ENCODE data around the gene COPB2.

The COPB2 gene

DNA sequence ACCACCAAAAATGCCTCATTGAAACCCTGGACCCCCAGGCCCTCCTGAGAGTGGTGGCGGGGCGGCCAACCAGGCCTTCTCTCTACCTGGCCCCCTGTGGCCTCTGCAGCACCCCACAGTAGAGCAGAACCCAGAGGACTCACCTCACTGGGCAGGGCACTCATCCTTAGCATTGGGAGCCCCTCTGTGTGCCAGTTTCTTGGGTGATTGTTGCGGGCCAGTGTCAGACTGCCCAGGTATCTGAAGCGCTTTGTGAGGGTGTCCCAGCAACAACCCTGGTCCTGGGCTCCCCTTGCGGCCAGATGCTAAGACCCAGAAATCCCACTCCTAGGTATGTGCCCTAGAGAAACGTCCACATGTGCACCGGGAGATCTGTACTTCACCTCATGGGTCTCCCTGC is 66.3 kb downstream of the COPB2 start:
- H3K9ac ChIP-seq (ENCODE audit: low read length in 5 of 5): no peak overlapping the region
- H3K27ac ChIP-seq (ENCODE audit: low read depth, low read length): no peak overlapping the region
- peaks cover 0 to 22% (median 6%) of the 10 kb centered on the region in 5 donors for H3K27me3 ChIP-seq (ENCODE audit: control insufficient read depth in 5 of 5, insufficient read depth in 4 of 5, low read length in 5 of 5)
- no peaks in the 10 kb centered on the region for H3K9me3 ChIP-seq (ENCODE audit: control insufficient read depth in 5 of 5, low read length in 5 of 5)
- no peaks in the 10 kb centered on the region for H3K36me3 ChIP-seq (ENCODE audit: control insufficient read depth in 5 of 5, insufficient read depth in 5 of 5, low read length in 5 of 5)
- no peak overlapping the region for H3K4me3 ChIP-seq (ENCODE audit: low read depth in 1 of 5, low read length in 5 of 5)
- H3K4me1 ChIP-seq (ENCODE audit: control insufficient read depth in 5 of 5, insufficient read depth in 5 of 5, low read length in 5 of 5): peaks cover 0 to 4% (median 0%) of the 10 kb centered on the region in 5 donors

- Histone ChIP-seq H3K27me3 (ENCODE audit: control insufficient read depth in 5 of 5, insufficient read depth in 4 of 5, low read length in 5 of 5) (peaks cover 0 to 28% (median 12%) of the 10 kb centered on the region in 5 donors), H3K9me3 (ENCODE audit: control insufficient read depth in 5 of 5, low read length in 5 of 5) (no peaks in the 10 kb centered on the region), H3K4me1 (ENCODE audit: control insufficient read depth in 5 of 5, insufficient read depth in 5 of 5, low read length in 5 of 5) (peaks cover 0 to 4% (median 0%) of the 10 kb centered on the region in 5 donors), H3K36me3 (ENCODE audit: control insufficient read depth in 5 of 5, insufficient read depth in 5 of 5, low read length in 5 of 5) (no peaks in the 10 kb centered on the region), H3K4me3 (ENCODE audit: low read depth in 1 of 5, low read length in 5 of 5) (no peak overlapping the region), H3K9ac (ENCODE audit: low read length in 5 of 5) (no peak overlapping the region), H3K27ac (ENCODE audit: low read depth, low read length) (no peak overlapping the region)
Measured at GRCh38 chr3:139322346-139322745, 67.1 kb downstream of the COPB2 start.

- no peak overlapping the region for H3K4me3 ChIP-seq (ENCODE audit: low read depth in 1 of 5, low read length in 5 of 5)
- H3K36me3 ChIP-seq (ENCODE audit: control insufficient read depth in 5 of 5, insufficient read depth in 5 of 5, low read length in 5 of 5): no peaks in the 10 kb centered on the region
- H3K9me3 ChIP-seq (ENCODE audit: control insufficient read depth in 5 of 5, low read length in 5 of 5): no peaks in the 10 kb centered on the region
- no peak overlapping the region for H3K9ac ChIP-seq (ENCODE audit: low read length in 5 of 5)
- H3K27me3 ChIP-seq (ENCODE audit: control insufficient read depth in 5 of 5, insufficient read depth in 4 of 5, low read length in 5 of 5): peaks cover 0 to 41% (median 19%) of the 10 kb centered on the region in 5 donors
- no peaks in the 10 kb centered on the region for H3K4me1 ChIP-seq (ENCODE audit: control insufficient read depth in 5 of 5, insufficient read depth in 5 of 5, low read length in 5 of 5)
- H3K27ac ChIP-seq (ENCODE audit: low read depth, low read length): no peak overlapping the region
Measured at GRCh38 chr3:139320551-139321309, 68.7 kb downstream of the COPB2 start.

- no peaks in the 10 kb centered on the region for H3K4me1 ChIP-seq (ENCODE audit: control insufficient read depth in 5 of 5, insufficient read depth in 5 of 5, low read length in 5 of 5)
- peaks cover 0 to 44% (median 25%) of the 10 kb centered on the region in 5 donors for H3K27me3 ChIP-seq (ENCODE audit: control insufficient read depth in 5 of 5, insufficient read depth in 4 of 5, low read length in 5 of 5)
- H3K36me3 ChIP-seq (ENCODE audit: control insufficient read depth in 5 of 5, insufficient read depth in 5 of 5, low read length in 5 of 5): no peaks in the 10 kb centered on the region
- no peak overlapping the region for H3K27ac ChIP-seq (ENCODE audit: low read depth, low read length)
- H3K4me3 ChIP-seq (ENCODE audit: low read depth in 1 of 5, low read length in 5 of 5): no peak overlapping the region
- H3K9me3 ChIP-seq (ENCODE audit: control insufficient read depth in 5 of 5, low read length in 5 of 5): no peaks in the 10 kb centered on the region
- no peak overlapping the region for H3K9ac ChIP-seq (ENCODE audit: low read length in 5 of 5)
Measured at GRCh38 chr3:139319428-139320402, 69.7 kb downstream of the COPB2 start.

DNA sequence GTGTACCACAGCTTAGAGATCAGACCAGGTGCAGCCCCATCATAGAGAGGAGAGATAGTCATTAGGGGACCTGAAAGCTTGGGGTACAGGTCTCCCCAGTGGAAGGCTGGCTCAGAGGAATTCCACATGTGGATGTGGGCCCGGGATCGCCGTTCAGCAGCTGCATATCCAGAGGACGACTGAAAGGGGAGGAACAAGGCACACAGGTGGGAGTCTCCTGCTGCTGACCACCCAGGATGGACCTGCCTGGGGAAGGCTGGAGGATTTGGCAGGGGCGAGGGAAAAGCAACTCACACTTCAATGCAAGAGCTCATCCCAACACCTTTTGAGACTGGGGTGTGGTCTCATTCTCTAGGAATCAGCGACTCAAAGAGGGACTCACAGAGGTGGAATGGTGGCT is 70.6 kb downstream of the COPB2 start:
- Histone ChIP-seq H3K4me3 (ENCODE audit: low read depth in 1 of 5, low read length in 5 of 5) (no peak overlapping the region), H3K27ac (ENCODE audit: low read depth, low read length) (no peak overlapping the region), H3K4me1 (ENCODE audit: control insufficient read depth in 5 of 5, insufficient read depth in 5 of 5, low read length in 5 of 5) (no peaks in the 10 kb centered on the region), H3K27me3 (ENCODE audit: control insufficient read depth in 5 of 5, insufficient read depth in 4 of 5, low read length in 5 of 5) (peaks cover 0 to 48% (median 29%) of the 10 kb centered on the region in 5 donors), H3K36me3 (ENCODE audit: control insufficient read depth in 5 of 5, insufficient read depth in 5 of 5, low read length in 5 of 5) (no peaks in the 10 kb centered on the region), H3K9me3 (ENCODE audit: control insufficient read depth in 5 of 5, low read length in 5 of 5) (no peaks in the 10 kb centered on the region), H3K9ac (ENCODE audit: low read length in 5 of 5) (no peak overlapping the region)

DNA sequence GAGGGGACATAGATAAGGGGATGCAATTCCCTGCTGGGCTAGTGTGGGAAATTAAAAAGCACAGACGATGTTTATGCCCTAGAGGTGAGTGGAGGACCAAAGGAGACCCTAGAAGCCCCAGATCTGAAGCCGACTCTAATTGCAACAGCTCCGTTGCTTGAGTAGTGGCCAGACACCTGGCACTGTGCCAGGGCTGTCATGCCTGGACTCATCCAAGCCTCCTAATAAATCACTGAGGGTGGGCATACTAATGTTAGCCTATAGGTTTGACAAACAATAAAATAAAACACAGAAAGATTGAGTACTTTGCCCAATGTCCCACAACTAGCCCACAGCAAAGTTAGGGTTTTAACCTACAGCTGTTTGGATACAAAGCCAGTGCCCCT is 71.0 kb downstream of the COPB2 start:
- no peaks in the 10 kb centered on the region for H3K9me3 ChIP-seq (ENCODE audit: control insufficient read depth in 5 of 5, low read length in 5 of 5)
- no peak overlapping the region for H3K4me3 ChIP-seq (ENCODE audit: low read depth in 1 of 5, low read length in 5 of 5)
- H3K36me3 ChIP-seq (ENCODE audit: control insufficient read depth in 5 of 5, insufficient read depth in 5 of 5, low read length in 5 of 5): no peaks in the 10 kb centered on the region
- H3K27ac ChIP-seq (ENCODE audit: low read depth, low read length): no peak overlapping the region
- H3K4me1 ChIP-seq (ENCODE audit: control insufficient read depth in 5 of 5, insufficient read depth in 5 of 5, low read length in 5 of 5): no peaks in the 10 kb centered on the region
- H3K27me3 ChIP-seq (ENCODE audit: control insufficient read depth in 5 of 5, insufficient read depth in 4 of 5, low read length in 5 of 5): peaks cover 0 to 47% (median 31%) of the 10 kb centered on the region in 5 donors
- no peak overlapping the region for H3K9ac ChIP-seq (ENCODE audit: low read length in 5 of 5)

DNA sequence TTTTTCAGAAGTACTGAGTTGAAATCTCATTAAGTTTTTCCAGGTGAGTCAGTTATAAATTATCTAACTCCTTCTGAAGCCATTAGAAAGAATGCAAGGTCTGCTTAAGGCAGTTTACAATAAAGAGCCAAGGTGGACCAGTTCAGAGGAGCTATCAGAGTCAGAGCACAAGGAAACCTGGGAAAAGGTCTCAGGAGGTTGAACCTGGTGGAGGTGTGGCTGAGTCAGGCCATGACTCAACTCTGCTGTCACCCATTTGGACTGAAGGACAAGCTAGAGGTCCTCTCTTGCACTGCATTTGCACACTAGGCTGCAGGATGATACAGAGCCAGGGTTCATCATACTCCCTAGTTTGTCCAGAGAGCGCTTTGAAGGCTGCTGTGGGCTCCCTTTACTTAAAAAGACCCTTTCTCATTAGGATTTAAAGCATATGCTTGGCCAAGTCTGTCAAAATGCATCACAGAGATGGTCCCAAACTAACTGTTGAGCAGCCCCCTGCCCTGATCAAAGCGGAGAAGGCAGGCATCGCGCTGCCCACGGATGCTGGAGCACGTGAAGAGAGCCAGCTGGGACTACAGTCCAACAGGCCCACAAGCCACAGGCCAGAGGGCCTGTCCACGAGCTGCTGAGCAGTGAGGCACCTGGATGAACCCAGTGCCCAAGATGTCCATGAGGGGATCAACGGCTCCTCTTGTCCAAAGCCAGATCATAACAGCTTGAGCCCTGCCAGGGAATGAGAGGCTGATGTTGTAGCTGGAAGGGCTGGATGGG is 71.6 kb downstream of the COPB2 start:
- Histone ChIP-seq H3K4me1 (ENCODE audit: control insufficient read depth in 5 of 5, insufficient read depth in 5 of 5, low read length in 5 of 5) (no peaks in the 10 kb centered on the region), H3K9ac (ENCODE audit: low read length in 5 of 5) (no peak overlapping the region), H3K36me3 (ENCODE audit: control insufficient read depth in 5 of 5, insufficient read depth in 5 of 5, low read length in 5 of 5) (no peaks in the 10 kb centered on the region), H3K27ac (ENCODE audit: low read depth, low read length) (no peak overlapping the region), H3K9me3 (ENCODE audit: control insufficient read depth in 5 of 5, low read length in 5 of 5) (peaks cover 0 to 2% (median 0%) of the 10 kb centered on the region in 5 donors), H3K27me3 (ENCODE audit: control insufficient read depth in 5 of 5, insufficient read depth in 4 of 5, low read length in 5 of 5) (peaks cover 0 to 43% (median 33%) of the 10 kb centered on the region in 5 donors), H3K4me3 (ENCODE audit: low read depth in 1 of 5, low read length in 5 of 5) (no peak overlapping the region)

GRCh38 chr3:139317215-139317614 is 72.2 kb downstream of the COPB2 start:
- peaks cover 0 to 2% (median 0%) of the 10 kb centered on the region in 5 donors for H3K9me3 ChIP-seq (ENCODE audit: control insufficient read depth in 5 of 5, low read length in 5 of 5)
- H3K4me1 ChIP-seq (ENCODE audit: control insufficient read depth in 5 of 5, insufficient read depth in 5 of 5, low read length in 5 of 5): no peaks in the 10 kb centered on the region
- no peak overlapping the region for H3K4me3 ChIP-seq (ENCODE audit: low read depth in 1 of 5, low read length in 5 of 5)
- H3K36me3 ChIP-seq (ENCODE audit: control insufficient read depth in 5 of 5, insufficient read depth in 5 of 5, low read length in 5 of 5): no peaks in the 10 kb centered on the region
- no peak overlapping the region for H3K27ac ChIP-seq (ENCODE audit: low read depth, low read length)
- H3K9ac ChIP-seq (ENCODE audit: low read length in 5 of 5): no peak overlapping the region
- peaks cover 0 to 43% (median 35%) of the 10 kb centered on the region in 5 donors for H3K27me3 ChIP-seq (ENCODE audit: control insufficient read depth in 5 of 5, insufficient read depth in 4 of 5, low read length in 5 of 5)

DNA sequence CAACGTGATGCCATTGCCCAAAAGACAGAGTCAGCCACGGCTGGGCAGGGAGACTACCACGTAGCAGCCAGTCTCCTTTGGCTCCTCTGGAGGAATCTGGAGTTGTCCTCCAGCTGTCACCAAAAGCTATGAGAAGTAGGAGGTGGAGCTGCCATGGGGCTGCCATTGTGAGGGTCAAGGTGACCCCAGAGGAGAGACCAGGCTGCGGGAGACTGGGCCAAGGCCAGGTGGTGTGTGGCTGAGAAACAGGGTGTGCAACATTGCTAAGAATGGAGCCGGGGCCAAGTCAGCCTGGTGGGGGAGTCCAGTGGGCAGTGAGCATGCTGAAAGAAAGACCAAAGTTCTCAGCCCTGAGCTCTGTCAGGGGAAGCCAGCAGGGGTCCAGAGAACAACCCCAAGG is 75.5 kb downstream of the COPB2 start:
- H3K9ac ChIP-seq (ENCODE audit: low read length in 5 of 5): no peak overlapping the region
- H3K27ac ChIP-seq (ENCODE audit: low read depth, low read length): no peak overlapping the region
- no peaks in the 10 kb centered on the region for H3K36me3 ChIP-seq (ENCODE audit: control insufficient read depth in 5 of 5, insufficient read depth in 5 of 5, low read length in 5 of 5)
- H3K9me3 ChIP-seq (ENCODE audit: control insufficient read depth in 5 of 5, low read length in 5 of 5): peaks cover 0 to 2% (median 0%) of the 10 kb centered on the region in 5 donors
- peaks cover 0 to 2% (median 0%) of the 10 kb centered on the region in 5 donors for H3K4me1 ChIP-seq (ENCODE audit: control insufficient read depth in 5 of 5, insufficient read depth in 5 of 5, low read length in 5 of 5)
- H3K4me3 ChIP-seq (ENCODE audit: low read depth in 1 of 5, low read length in 5 of 5): no peak overlapping the region
- peaks cover 0 to 37% (median 33%) of the 10 kb centered on the region in 5 donors for H3K27me3 ChIP-seq (ENCODE audit: control insufficient read depth in 5 of 5, insufficient read depth in 4 of 5, low read length in 5 of 5)
